B cell (primary cell): ENCODE results near the gene HOMER2. TPM values are rescaled to one million over a fixed set of nuclear protein-coding genes. Genes with fewer than 3 reads are reported as not detected.
"Not testable (repeated sequence)": the region's sequence is repeated elsewhere in the genome, so short reads cannot be mapped to it uniquely, and the experiment has no call there.

Experiments
- ATAC-seq: fragments of 200-7000 bp; cut with Tn5 transposase; one replicate; pipeline ENCODE4 v1.10.0; 2021; ENCODE audit warnings: low read depth, mild to moderate bottlenecking, moderate number of reproducible peaks, moderate library complexity
- CTCF ChIA-PET: fragments of 350-600 bp; sonication (Branson Sonifier 250); formaldehyde crosslinking; loops from one replicate; lab custom pipeline; 2021; ENCODE audit warnings: antibody characterized with exemption, inconsistent platforms; lab: Charles Lee
- POLR2A ChIA-PET: fragments of 350-600 bp; sonication (Branson Sonifier 250); formaldehyde crosslinking; loops from one replicate; lab custom pipeline; 2021; ENCODE audit warnings: antibody characterized with exemption; lab: Charles Lee
- DNase-seq: peaks from one replicate; pipeline ENCODE4 v3.0.0; 2013
- H2AFZ ChIP-seq: 2 replicates; pipeline ENCODE4 v1.6.1; 2012; ENCODE audit warnings: mild to moderate bottlenecking, low read depth, low read length; ENCODE audit not compliant: insufficient read depth, poor library complexity, severe bottlenecking
- H3K27ac ChIP-seq, 2 donors: 1 replicate in 1 of 2; 2 replicates in 1 of 2; pipeline ENCODE4 v1.5.1; 2012 to 2013; ENCODE audit warnings: low read length in 2 of 2, mild to moderate bottlenecking in 2 of 2, moderate library complexity in 1 of 2
- H3K27me3 ChIP-seq, 4 experiments: fragments of 200-600 bp in 1 of 4; sonication (generic) in 1 of 4; replicated peaks in 1 of 4; 1 replicate in 2 of 4; 2 replicates in 2 of 4; pipeline versions ENCODE4 v1.6.1 to v1.7.0; 2013 to 2016; ENCODE audit warnings: low read length in 3 of 4, mild to moderate bottlenecking in 2 of 4, mixed read lengths in 1 of 4, moderate library complexity in 1 of 4; ENCODE audit not compliant: insufficient read depth in 4 of 4, control insufficient read depth in 3 of 4; ENCODE audit errors: control extremely low read depth in 1 of 4
- H3K36me3 ChIP-seq, 2 experiments: replicated peaks in 1 of 2; 1 replicate in 1 of 2; 2 replicates in 1 of 2; pipeline versions ENCODE4 v1.6.1 to v1.7.1; 2013; ENCODE audit warnings: low read length in 1 of 2; ENCODE audit not compliant: insufficient read depth in 2 of 2, control insufficient read depth in 1 of 2; ENCODE audit errors: control extremely low read depth in 1 of 2, extremely low read depth in 1 of 2
- H3K4me1 ChIP-seq, 2 donors: fragments of 200-600 bp in 1 of 2; sonication (generic) in 1 of 2; 1 replicate in 1 of 2; 2 replicates in 1 of 2; pipeline versions ENCODE4 v1.5.1 to v1.6.1; 2013 to 2017; ENCODE audit warnings: low read length in 2 of 2; ENCODE audit not compliant: control insufficient read depth in 2 of 2, insufficient read depth in 2 of 2
- H3K4me2 ChIP-seq: replicated peaks from 2 replicates; pipeline ENCODE3; 2012; ENCODE audit warnings: mild to moderate bottlenecking, low read depth, low read length; ENCODE audit not compliant: poor library complexity, severe bottlenecking
- H3K4me3 ChIP-seq, 5 experiments: fragments of 200-600 bp in 1 of 5; sonication (generic) in 1 of 5; 1 replicate in 3 of 5; 2 replicates in 2 of 5; pipeline versions ENCODE4 v1.5.1 to v1.7.0; 2011 to 2016; ENCODE audit warnings: low read length in 4 of 5, mild to moderate bottlenecking in 4 of 5, low read depth in 2 of 5, control low read depth in 1 of 5, moderate library complexity in 1 of 5; ENCODE audit not compliant: insufficient read depth in 1 of 5; ENCODE audit errors: control extremely low read depth in 1 of 5, extremely low read depth in 1 of 5
- H3K79me2 ChIP-seq: fragments of 200-600 bp; sonication (generic); one replicate; pipeline ENCODE4 v1.6.0; 2016; ENCODE audit warnings: low read length; ENCODE audit not compliant: control insufficient read depth, insufficient read depth
- H3K9ac ChIP-seq: fragments of 200-600 bp; sonication (generic); 2 replicates; pipeline ENCODE4 v1.6.1; 2017; ENCODE audit warnings: mild to moderate bottlenecking, low read length, moderate library complexity
- H3K9me3 ChIP-seq, 3 donors: one replicate each; pipeline versions ENCODE4 v1.6.1 to v1.7.1; 2013; ENCODE audit warnings: low read length in 2 of 3; ENCODE audit not compliant: control insufficient read depth in 2 of 3, insufficient read depth in 1 of 3; ENCODE audit errors: control extremely low read depth in 1 of 3
- H4K20me1 ChIP-seq: 2 replicates; pipeline ENCODE4 v1.6.0; 2012; ENCODE audit warnings: mild to moderate bottlenecking, low read length; ENCODE audit not compliant: insufficient read depth, control insufficient read depth, poor library complexity, severe bottlenecking
- H3K27ac Mint-ChIP-seq: one replicate; pipeline ENCODE4 v1.8.0; 2021; ENCODE audit warnings: mixed read lengths
- H3K27me3 Mint-ChIP-seq: one replicate; pipeline ENCODE4 v1.8.0; 2021; ENCODE audit warnings: mixed read lengths
- H3K4me1 Mint-ChIP-seq: one replicate; pipeline ENCODE4 v1.8.0; 2021; ENCODE audit warnings: mixed read lengths
- H3K4me3 Mint-ChIP-seq: one replicate; pipeline ENCODE4 v1.8.0; 2021; ENCODE audit warnings: mixed read lengths
- H3K9me3 Mint-ChIP-seq: one replicate; pipeline ENCODE4 v1.8.0; 2022; ENCODE audit warnings: mixed read lengths; ENCODE audit not compliant: insufficient read depth
- CTCF ChIP-seq: fragments of 200-600 bp; IDR thresholded peaks from one replicate; pipeline ENCODE4 v1.8.0; 2022; ENCODE audit warnings: antibody characterized with exemption, mild to moderate bottlenecking
- EZH2 ChIP-seq: IDR thresholded peaks from 2 replicates; pipeline ENCODE4 v1.6.1; 2012; ENCODE audit warnings: borderline replicate concordance, low read depth, mild to moderate bottlenecking, moderate library complexity, low read length; ENCODE audit not compliant: insufficient read depth, poor library complexity, severe bottlenecking
- WGBS: methylation state at CpG from one replicate; pipeline ENCODE4 v1.1.5; 2013; ENCODE audit warnings: missing lambda C conversion rate; ENCODE audit not compliant: insufficient coverage; 5-methylcytosine and 5-hydroxymethylcytosine counted together
- intact Hi-C: fragments of 100-400 bp; cut with micrococcal nuclease; formaldehyde crosslinking; loops from one replicate; pipeline ENCODE4 v1.10.0; 2022
- polyA plus RNA-seq: library from polyadenylated mRNA; depleted of rRNA; stranded (reverse); fragments of >200 nt; gene quantifications from 2 replicates; pipeline ENCODE4 v1.2.3, GENCODE V29; 2012
- total RNA-seq, 2 donors: library from RNA; stranded (reverse); fragments of 120-200 nt in 1 of 2; gene quantifications; 1 replicate in 1 of 2; 2 replicates in 1 of 2; pipeline versions ENCODE4 v1.2.3 to v1.2.4, GENCODE V29; 2013 to 2022

The HOMER2 gene
- total and polyA plus RNA-seq, 2 donors (not counting 1 experiment from before 2014, with no cell fraction given), result 5.7 to 19.5 TPM

- Mint-ChIP-seq H3K9me3 (no peaks in the 10 kb centered on the region), H3K4me1 (peaks cover 13% of the 10 kb centered on the region), H3K27me3 (no peaks in the 10 kb centered on the region), H3K4me3 (no peak overlapping the region), H3K27ac (no peak overlapping the region)
- DNase-seq (no peak), ATAC-seq (no peak)
- H3K79me2 ChIP-seq, result peaks cover 6% of the 10 kb centered on the region
- peaks cover 2 to 90% of the 10 kb centered on the region in 2 experiments for H3K36me3 ChIP-seq
- no peak for TF ChIP-seq EZH2
- no peak for TF ChIP-seq CTCF
- no peak overlapping the region for H3K4me2 ChIP-seq
- peaks cover 47% of the 10 kb centered on the region for H4K20me1 ChIP-seq
- POLR2A ChIA-PET, result no interaction called here
- intact Hi-C loops, result no loop called here
- no peak overlapping the region for H2AFZ ChIP-seq
- no peaks in the 10 kb centered on the region for H3K27me3 ChIP-seq
- H3K4me3 ChIP-seq, result no peak overlapping the region
- H3K4me1 ChIP-seq, result no peaks in the 10 kb centered on the region
- CTCF ChIA-PET, result no interaction called here
- H3K27ac ChIP-seq, result no peak overlapping the region
- H3K9ac ChIP-seq, result no peak overlapping the region
- no peaks in the 10 kb centered on the region for H3K9me3 ChIP-seq
- 100% methylated on average over 1 of the region's 1 CpG for WGBS
Observed at GRCh38 chr15:82828075-82828474, 124.4 kb downstream of the HOMER2 start.

GRCh38 chr15:82823049-82823448 is 129.5 kb downstream of the HOMER2 start:
- Histone ChIP-seq H3K9me3 (peaks cover 0 to 4% (median 0%) of the 10 kb centered on the region in 3 donors), H3K4me3 (no peak overlapping the region), H3K79me2 (peaks cover 11% of the 10 kb centered on the region), H3K27me3 (no peaks in the 10 kb centered on the region), H3K4me1 (no peaks in the 10 kb centered on the region), H4K20me1 (peaks cover 19% of the 10 kb centered on the region), H3K27ac (no peak overlapping the region), H3K4me2 (no peak overlapping the region), H3K36me3 (peaks cover 4 to 80% of the 10 kb centered on the region in 2 experiments), H3K9ac (no peak overlapping the region), H2AFZ (no peak overlapping the region)
- no peak overlapping the region for H3K27ac Mint-ChIP-seq
- CTCF ChIA-PET, result no interaction called here
- no peaks in the 10 kb centered on the region for H3K27me3 Mint-ChIP-seq
- peaks cover 2% of the 10 kb centered on the region for H3K4me1 Mint-ChIP-seq
- no peak for TF ChIP-seq CTCF
- TF ChIP-seq EZH2, result no peak
- POLR2A ChIA-PET, result no interaction called here
- no peaks in the 10 kb centered on the region for H3K9me3 Mint-ChIP-seq
- H3K4me3 Mint-ChIP-seq, result no peak overlapping the region
- ATAC-seq (no peak), DNase-seq (no peak)
- intact Hi-C loops, result no loop called here
- no CpG with 5 or more reads among the region's 5 CpGs for WGBS

GRCh38 chr15:82821851-82822250 is 130.7 kb downstream of the HOMER2 start:
- H3K4me3 ChIP-seq, H2AFZ ChIP-seq, H3K9me3 Mint-ChIP-seq, ATAC-seq, H3K27ac ChIP-seq, H3K9me3 ChIP-seq, intact Hi-C loops, H3K4me2 ChIP-seq, H3K27ac Mint-ChIP-seq, H3K27me3 Mint-ChIP-seq, H3K4me1 ChIP-seq, H3K27me3 ChIP-seq, CTCF ChIA-PET, H3K4me1 Mint-ChIP-seq, H3K4me3 Mint-ChIP-seq, H3K9ac ChIP-seq, DNase-seq: not testable (repeated sequence)
- POLR2A ChIA-PET, result interaction anchor here (0.8 kb wide), 1 partner anchor 22 kb away, joined by 3 read pairs; no protein-coding TSS in a partner anchor
- peaks cover 18% of the 10 kb centered on the region for H3K79me2 ChIP-seq
- peaks cover 6 to 78% of the 10 kb centered on the region in 2 experiments for H3K36me3 ChIP-seq
- peaks cover 25% of the 10 kb centered on the region for H4K20me1 ChIP-seq
